ENCODE measurements around the gene CFAP20DC.

DNA sequence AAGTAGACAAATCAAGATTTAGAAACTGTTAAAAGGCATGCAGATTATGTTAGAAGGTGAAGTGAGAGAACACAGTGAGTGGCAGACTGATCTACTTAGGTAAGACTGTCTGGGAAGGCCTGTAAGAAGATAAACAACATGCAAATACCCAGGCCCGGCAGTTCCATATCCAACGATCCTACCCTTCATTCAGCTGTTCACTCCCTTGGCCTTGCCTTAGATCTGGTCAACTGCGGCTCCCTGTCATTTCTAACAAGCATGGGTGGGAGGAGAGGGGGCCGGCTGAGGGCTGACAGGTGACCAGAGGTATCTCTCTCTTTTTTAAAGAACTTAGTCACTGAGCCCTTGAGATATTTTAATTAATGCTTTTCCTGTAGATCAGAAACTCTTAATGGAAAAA, 298.6 kb downstream of the CFAP20DC start:
- TF ChIP-seq STAT1 (IDR thresholded peaks at IDR 0.05; ENCODE audit: unreplicated experiment) (no peak), POLR2AphosphoS5 (IDR thresholded peaks at IDR 0.05; ENCODE audit: low read depth) (no peak), CREB1 (CRISPR knock-in tag; IDR thresholded peaks at IDR 0.05; ENCODE audit: low read depth) (no peak)
- TF ChIP-seq, protein P1, sequence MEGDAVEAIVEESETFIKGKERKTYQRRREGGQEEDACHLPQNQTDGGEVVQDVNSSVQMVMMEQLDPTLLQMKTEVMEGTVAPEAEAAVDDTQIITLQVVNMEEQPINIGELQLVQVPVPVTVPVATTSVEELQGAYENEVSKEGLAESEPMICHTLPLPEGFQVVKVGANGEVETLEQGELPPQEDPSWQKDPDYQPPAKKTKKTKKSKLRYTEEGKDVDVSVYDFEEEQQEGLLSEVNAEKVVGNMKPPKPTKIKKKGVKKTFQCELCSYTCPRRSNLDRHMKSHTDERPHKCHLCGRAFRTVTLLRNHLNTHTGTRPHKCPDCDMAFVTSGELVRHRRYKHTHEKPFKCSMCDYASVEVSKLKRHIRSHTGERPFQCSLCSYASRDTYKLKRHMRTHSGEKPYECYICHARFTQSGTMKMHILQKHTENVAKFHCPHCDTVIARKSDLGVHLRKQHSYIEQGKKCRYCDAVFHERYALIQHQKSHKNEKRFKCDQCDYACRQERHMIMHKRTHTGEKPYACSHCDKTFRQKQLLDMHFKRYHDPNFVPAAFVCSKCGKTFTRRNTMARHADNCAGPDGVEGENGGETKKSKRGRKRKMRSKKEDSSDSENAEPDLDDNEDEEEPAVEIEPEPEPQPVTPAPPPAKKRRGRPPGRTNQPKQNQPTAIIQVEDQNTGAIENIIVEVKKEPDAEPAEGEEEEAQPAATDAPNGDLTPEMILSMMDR (conservative IDR thresholded peaks at IDR 0.05; ENCODE audit: low read depth in 2 of 2): no peak
